ENCODE data around the gene RHO.

RHO gene

DNA sequence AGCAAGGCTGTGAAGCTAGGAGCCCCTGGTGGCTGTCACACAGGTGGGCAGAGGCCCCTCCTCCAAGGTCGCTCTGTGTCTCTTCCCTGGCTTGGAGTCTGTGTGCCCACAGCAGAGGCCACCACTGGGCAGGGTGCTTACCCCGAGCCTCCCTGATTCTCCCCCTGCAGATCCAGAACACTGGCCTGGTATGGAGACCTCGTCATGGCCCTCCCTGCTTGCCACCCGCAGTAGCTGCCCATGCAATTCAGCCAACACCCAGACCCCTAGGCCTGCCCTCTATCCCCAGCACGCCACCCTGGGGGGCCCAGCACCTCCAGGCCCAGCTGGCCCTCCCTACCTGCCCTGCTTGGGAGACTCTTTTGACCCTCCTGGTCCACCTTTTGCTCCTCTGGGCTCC is 5.5 kb upstream of the RHO start:
- ChIA-PET CTCF (interaction anchor here (0.7 kb wide), 1 partner anchor 43 kb away, joined by 3 read pairs; no protein-coding TSS in a partner anchor), POLR2A (ENCODE audit: low non-redundant PET) (no interaction called here)
- DNase-seq (ENCODE audit: low spot score): no peak
- no peak overlapping the region for H3K27ac ChIP-seq
- TF ChIP-seq, protein P1, sequence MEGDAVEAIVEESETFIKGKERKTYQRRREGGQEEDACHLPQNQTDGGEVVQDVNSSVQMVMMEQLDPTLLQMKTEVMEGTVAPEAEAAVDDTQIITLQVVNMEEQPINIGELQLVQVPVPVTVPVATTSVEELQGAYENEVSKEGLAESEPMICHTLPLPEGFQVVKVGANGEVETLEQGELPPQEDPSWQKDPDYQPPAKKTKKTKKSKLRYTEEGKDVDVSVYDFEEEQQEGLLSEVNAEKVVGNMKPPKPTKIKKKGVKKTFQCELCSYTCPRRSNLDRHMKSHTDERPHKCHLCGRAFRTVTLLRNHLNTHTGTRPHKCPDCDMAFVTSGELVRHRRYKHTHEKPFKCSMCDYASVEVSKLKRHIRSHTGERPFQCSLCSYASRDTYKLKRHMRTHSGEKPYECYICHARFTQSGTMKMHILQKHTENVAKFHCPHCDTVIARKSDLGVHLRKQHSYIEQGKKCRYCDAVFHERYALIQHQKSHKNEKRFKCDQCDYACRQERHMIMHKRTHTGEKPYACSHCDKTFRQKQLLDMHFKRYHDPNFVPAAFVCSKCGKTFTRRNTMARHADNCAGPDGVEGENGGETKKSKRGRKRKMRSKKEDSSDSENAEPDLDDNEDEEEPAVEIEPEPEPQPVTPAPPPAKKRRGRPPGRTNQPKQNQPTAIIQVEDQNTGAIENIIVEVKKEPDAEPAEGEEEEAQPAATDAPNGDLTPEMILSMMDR (conservative IDR thresholded peaks at IDR 0.05; ENCODE audit: low read depth): no peak

DNA sequence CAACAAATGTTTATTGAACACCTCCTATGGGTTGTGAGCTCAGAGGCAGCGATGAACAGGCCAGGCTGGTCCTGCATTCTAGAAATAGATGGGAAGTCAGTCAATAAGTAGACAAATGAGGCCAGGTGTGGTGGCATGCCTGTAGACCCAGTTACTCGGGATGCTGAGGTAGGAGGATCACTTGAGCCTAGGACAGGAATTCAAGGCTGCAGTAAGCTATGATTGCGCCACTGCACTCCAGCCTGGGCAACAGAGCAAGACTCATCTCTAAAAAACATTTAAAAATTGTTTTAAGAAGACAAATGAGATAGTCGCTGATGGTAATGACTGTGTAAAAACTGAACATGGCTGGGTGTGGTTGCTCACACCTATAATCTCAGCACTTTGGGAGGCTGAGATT is 4.4 kb upstream of the RHO start:
- ChIA-PET CTCF (interaction anchor here (0.6 kb wide), 2 partner anchors 15 to 17 kb away, joined by 3 read pairs; no protein-coding TSS in a partner anchor), POLR2A (ENCODE audit: low non-redundant PET) (no interaction called here)
- TF ChIP-seq, protein P1 (conservative IDR thresholded peaks at IDR 0.05; ENCODE audit: low read depth): no peak
- no peak for DNase-seq (ENCODE audit: low spot score)
- H3K27ac ChIP-seq: no peak overlapping the region

DNA sequence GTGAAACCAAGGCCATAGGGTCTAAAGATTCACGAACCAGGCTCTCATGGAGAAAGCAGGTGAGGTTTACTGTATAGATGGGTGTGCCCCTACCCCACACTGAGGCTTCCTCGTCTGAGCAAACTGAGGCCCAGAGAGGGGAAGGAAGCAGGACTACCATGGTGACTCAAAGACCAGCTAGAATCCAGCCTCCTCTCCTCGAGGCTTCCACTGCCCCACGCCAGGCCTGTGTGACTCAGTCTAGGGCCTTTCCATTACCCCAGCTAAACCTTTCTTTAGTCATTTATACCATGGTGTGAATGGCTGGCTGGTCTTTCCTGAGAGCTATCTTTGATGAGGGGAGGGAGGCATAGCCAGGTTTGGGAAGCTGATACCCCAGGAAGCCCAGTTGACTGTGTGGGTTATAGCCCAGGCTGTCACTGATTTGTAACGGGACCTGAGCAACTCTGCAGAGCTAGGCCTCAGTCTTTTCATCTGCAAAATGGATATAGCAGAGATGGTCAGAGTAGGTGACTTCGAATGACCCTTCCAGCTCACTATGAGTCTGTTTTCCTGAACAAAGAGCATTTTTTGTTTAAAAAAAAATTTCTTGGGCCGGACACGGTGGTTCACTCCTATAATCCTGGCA is 3.0 kb upstream of the RHO start:
- CTCF ChIA-PET: no interaction called here

DNA sequence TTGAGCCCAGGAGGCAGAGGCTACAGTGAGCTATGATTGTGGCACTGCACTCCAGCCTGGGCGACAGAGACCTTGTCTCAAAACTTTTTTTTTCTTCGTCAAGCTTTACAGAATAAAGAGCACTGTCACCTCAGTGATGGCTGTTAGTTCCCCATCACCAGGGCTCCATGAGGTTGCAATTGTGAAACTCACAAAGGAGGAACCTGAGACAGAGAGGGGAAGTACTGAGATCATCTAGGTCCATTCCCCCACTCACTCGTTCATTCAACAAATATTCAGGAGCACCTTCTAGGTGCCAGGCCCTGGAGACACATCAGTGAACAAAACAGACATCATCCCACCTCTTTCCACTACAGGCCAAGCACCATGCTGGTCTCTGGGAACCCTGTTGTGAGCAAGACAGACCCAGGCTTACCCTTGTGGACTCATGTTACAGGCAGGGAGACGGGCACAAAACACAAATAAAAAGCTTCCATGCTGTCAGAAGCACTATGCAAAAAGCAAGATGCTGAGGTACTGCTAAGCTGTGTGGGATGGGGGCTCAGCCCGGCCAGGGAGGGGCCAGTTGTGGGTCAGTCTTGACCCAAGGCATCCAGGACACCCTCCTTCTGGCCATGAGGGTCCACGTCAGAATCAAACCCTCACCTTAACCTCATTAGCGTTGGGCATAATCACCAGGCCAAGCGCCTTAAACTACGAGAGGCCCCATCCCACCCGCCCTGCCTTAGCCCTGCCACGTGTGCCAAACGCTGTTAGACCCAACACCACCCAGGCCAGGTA is 2.1 kb upstream of the RHO start:
- ChIA-PET POLR2A (ENCODE audit: low non-redundant PET) (no interaction called here), CTCF (interaction anchor here (0.6 kb wide), 1 partner anchor 90 kb away, joined by 4 read pairs; no protein-coding TSS in a partner anchor)
- H3K27ac ChIP-seq: no peak overlapping the region
- TF ChIP-seq, protein P1 (conservative IDR thresholded peaks at IDR 0.05; ENCODE audit: low read depth): no peak
- no peak for DNase-seq (ENCODE audit: low spot score)

More for the DNA sequence above, 3.0 kb upstream of the RHO start:
- DNase-seq (ENCODE audit: low spot score): no peak
- no peak overlapping the region for H3K27ac ChIP-seq
- TF ChIP-seq, protein P1 (conservative IDR thresholded peaks at IDR 0.05; ENCODE audit: low read depth): no peak
- POLR2A ChIA-PET (ENCODE audit: low non-redundant PET): no interaction called here

DNA sequence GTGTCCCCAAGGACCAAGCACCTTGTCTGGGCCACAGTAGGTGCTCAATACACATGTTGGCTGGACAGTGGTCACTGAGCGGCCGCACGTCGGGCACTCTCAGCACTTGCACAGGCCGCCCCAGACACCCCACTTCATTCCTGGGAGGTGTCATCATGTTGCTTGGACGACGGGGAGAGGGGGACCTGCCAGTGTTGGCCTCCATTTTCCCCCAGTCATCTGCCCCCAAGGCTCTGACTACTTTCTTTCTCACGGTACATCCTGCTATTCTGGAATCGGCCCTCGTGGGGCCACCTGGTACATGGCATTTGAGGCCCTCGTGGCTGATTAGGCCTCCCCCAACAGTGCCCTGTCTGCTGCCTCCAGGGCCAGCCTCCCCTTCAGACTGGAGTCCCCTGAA is 1.2 kb upstream of the RHO start:
- no peak for DNase-seq (ENCODE audit: low spot score)
- H3K27ac ChIP-seq: no peak overlapping the region
- ChIA-PET CTCF (no interaction called here), POLR2A (ENCODE audit: low non-redundant PET) (no interaction called here)
- TF ChIP-seq, protein P1 (conservative IDR thresholded peaks at IDR 0.05; ENCODE audit: low read depth): no peak

DNA sequence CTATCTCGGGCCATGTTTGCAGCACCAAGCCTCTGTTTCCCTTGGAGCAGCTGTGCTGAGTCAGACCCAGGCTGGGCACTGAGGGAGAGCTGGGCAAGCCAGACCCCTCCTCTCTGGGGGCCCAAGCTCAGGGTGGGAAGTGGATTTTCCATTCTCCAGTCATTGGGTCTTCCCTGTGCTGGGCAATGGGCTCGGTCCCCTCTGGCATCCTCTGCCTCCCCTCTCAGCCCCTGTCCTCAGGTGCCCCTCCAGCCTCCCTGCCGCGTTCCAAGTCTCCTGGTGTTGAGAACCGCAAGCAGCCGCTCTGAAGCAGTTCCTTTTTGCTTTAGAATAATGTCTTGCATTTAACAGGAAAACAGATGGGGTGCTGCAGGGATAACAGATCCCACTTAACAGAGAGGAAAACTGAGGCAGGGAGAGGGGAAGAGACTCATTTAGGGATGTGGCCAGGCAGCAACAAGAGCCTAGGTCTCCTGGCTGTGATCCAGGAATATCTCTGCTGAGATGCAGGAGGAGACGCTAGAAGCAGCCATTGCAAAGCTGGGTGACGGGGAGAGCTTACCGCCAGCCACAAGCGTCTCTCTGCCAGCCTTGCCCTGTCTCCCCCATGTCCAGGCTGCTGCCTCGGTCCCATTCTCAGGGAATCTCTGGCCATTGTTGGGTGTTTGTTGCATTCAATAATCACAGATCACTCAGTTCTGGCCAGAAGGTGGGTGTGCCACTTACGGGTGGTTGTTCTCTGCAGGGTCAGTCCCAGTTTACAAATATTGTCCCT is 1.2 kb downstream of the RHO start:
- H3K27ac ChIP-seq: no peak overlapping the region
- no peak for DNase-seq (ENCODE audit: low spot score)
- TF ChIP-seq, protein P1 (conservative IDR thresholded peaks at IDR 0.05; ENCODE audit: low read depth): no peak
- POLR2A ChIA-PET (ENCODE audit: low non-redundant PET): no interaction called here
- CTCF ChIA-PET: no interaction called here

All from RWPE1 (cell line).